Measurements from ENCODE around the gene CDH13.

GRCh38 chr16:83743241-83743640 is 1116.5 kb downstream of the CDH13 start:
- TF ChIP-seq CTCF (IDR thresholded peaks at IDR 0.05) (no peak), POLR2A (IDR thresholded peaks at IDR 0.05) (no peak)

Data from Peyer's patch (tissue), 4 donors.